OCI-LY3 (cell line): Measurements from ENCODE around the gene NRAP.

Experiments
- EZH2phosphoT487 ChIP-seq: fragments of 200-600 bp; shearing (Covaris generic); IDR thresholded peaks from 2 replicates; pipeline ENCODE4 v1.6.1; 2018; ENCODE audit warnings: antibody characterized with exemption, mixed run types, low read depth
- TF ChIP-seq, protein P1 (sequence below): fragments of 200-600, 300-600 bp; sonication (generic); IDR thresholded peaks from 2 replicates; pipeline ENCODE4 v1.5.1; 2014; ENCODE audit warnings: antibody characterized with exemption, low read length, low read depth

DNA sequence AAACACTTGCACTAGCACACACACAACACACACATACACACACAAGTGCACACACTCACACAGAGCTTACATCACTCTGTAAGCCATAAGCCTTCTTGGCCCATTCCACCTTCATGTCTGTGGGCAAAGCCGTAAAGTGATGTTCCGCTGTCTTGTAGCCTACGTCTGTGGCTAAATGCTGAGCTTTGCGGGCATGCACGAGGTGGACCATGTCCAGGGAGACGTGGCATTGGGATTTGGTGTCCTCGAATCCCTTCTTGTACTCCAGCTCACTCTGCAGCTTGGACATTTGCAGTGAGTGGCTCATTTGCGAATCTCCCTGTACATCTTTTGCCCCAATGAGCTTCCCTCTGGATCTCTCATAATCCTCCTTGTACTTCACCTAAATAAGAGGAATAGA is 42.0 kb downstream of the NRAP start:
- TF ChIP-seq EZH2phosphoT487, result no peak
- TF ChIP-seq, protein P1, sequence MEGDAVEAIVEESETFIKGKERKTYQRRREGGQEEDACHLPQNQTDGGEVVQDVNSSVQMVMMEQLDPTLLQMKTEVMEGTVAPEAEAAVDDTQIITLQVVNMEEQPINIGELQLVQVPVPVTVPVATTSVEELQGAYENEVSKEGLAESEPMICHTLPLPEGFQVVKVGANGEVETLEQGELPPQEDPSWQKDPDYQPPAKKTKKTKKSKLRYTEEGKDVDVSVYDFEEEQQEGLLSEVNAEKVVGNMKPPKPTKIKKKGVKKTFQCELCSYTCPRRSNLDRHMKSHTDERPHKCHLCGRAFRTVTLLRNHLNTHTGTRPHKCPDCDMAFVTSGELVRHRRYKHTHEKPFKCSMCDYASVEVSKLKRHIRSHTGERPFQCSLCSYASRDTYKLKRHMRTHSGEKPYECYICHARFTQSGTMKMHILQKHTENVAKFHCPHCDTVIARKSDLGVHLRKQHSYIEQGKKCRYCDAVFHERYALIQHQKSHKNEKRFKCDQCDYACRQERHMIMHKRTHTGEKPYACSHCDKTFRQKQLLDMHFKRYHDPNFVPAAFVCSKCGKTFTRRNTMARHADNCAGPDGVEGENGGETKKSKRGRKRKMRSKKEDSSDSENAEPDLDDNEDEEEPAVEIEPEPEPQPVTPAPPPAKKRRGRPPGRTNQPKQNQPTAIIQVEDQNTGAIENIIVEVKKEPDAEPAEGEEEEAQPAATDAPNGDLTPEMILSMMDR, result no peak
